ENCODE data around the gene CASP8.
"Not testable (repeated sequence)": the region's sequence is repeated elsewhere in the genome, so short reads cannot be mapped to it uniquely, and the experiment has no call there.

GRCh38 chr2:201239167-201239935 is 21.0 kb upstream of the CASP8 start:
- not testable (repeated sequence) for TF ChIP-seq CTCF (IDR thresholded peaks at IDR 0.05); EP300 (IDR thresholded peaks at IDR 0.05); POLR2A (IDR thresholded peaks at IDR 0.05; ENCODE audit: low read depth)
- TF ChIP-seq POLR2AphosphoS5 (IDR thresholded peaks at IDR 0.05) = peak in 1 of 2 donors; percentile 40
